Gastroesophageal sphincter (tissue), 4 donors: ENCODE measurements around the gene GPR39. TPM values are rescaled to one million over a fixed set of nuclear protein-coding genes. Genes with fewer than 3 reads are reported as not detected.

Source experiments
- ATAC-seq: fragments of 150-250 bp; one replicate; pipeline ENCODE4 v1.9.1; 2016; ENCODE audit warnings: mild to moderate bottlenecking, moderate library complexity
- H3K27ac ChIP-seq, 4 donors: fragments of 200-600 bp; sonication (generic) in 3 of 4; 1 replicate in 3 of 4; 2 replicates in 1 of 4; pipeline ENCODE4 v1.5.1; 2016 to 2019
- H3K27me3 ChIP-seq: fragments of 200-600 bp; sonication (generic); one replicate; pipeline ENCODE4 v1.5.1; 2019
- H3K36me3 ChIP-seq, 2 donors: fragments of 200-600 bp; sonication (generic); one replicate each; pipeline ENCODE4 v1.5.1; 2019; ENCODE audit warnings: control low read depth in 1 of 2
- H3K4me1 ChIP-seq, 3 donors: fragments of 200-600 bp; sonication (generic); 1 replicate in 2 of 3; 2 replicates in 1 of 3; pipeline ENCODE4 v1.5.1; 2016 to 2019; ENCODE audit warnings: control low read depth in 2 of 3
- H3K4me3 ChIP-seq, 2 donors: fragments of 200-600 bp; sonication (generic); one replicate each; pipeline ENCODE4 v1.5.1; 2019; ENCODE audit warnings: mild to moderate bottlenecking in 1 of 2, moderate library complexity in 1 of 2
- H3K9me3 ChIP-seq, 3 donors: fragments of 200-600 bp; sonication (generic); one replicate each; pipeline ENCODE4 v1.5.1; 2017 to 2019; ENCODE audit warnings: control low read depth in 2 of 3
- CTCF ChIP-seq, 4 experiments: fragments of 200-600 bp in 2 of 4; fragments of 450-650 bp in 2 of 4; sonication (generic) in 1 of 4; IDR thresholded peaks; one replicate each; pipeline ENCODE4 v1.5.1; 2017 to 2019; ENCODE audit warnings: antibody characterized with exemption in 4 of 4, mild to moderate bottlenecking in 2 of 4, moderate library complexity in 2 of 4
- EP300 ChIP-seq: sonication (generic); formaldehyde crosslinking; IDR thresholded peaks from one replicate; pipeline ENCODE4 v1.6.1; 2017; ENCODE audit warnings: antibody characterized with exemption, mild to moderate bottlenecking
- POLR2A ChIP-seq, 2 donors: fragments of 450-650 bp; IDR thresholded peaks; one replicate each; pipeline ENCODE4 v1.6.1; 2017; ENCODE audit warnings: antibody characterized with exemption in 2 of 2, mild to moderate bottlenecking in 2 of 2, moderate library complexity in 1 of 2
- POLR2AphosphoS5 ChIP-seq: sonication (generic); formaldehyde crosslinking; IDR thresholded peaks from one replicate; pipeline ENCODE4 v1.6.1; 2017; ENCODE audit warnings: antibody characterized with exemption
- WGBS, 2 donors: methylation state at CpG; one replicate each; pipeline ENCODE4 v1.1.5; 2018; ENCODE audit warnings: low coverage in 1 of 2; 5-methylcytosine and 5-hydroxymethylcytosine counted together
- total RNA-seq, 4 donors: library from RNA; depleted of rRNA; stranded (reverse); fragments of >200 nt; gene quantifications; one replicate each; pipeline ENCODE4 v1.1.0, GENCODE V29; 2016

GPR39 gene
- total RNA-seq, 4 donors from 2014 or later: 0.46 to 2.6 (median 0.69) TPM; not detected in 1

DNA sequence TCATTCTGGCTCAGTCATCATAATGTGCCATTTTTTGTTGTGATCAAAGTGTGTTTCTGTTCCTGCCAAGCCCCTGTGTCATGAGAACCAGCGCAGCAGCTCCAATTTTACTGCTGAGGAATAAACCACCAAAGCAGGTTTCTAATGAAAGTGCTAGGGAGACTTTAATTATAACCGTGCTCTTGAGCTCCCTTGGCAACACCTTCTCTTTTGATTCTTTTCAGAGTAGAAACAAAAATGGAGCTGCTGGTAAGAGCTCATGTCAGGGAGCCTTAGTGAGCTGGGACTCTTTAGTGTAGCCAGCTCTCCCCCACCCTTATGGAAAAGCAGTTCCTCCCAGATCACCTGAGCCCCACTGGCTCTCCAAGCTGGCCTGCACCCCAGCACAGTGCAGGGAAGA lies 179.1 kb downstream of the GPR39 start:
- Histone ChIP-seq H3K27ac (no peak overlapping the region), H3K27me3 (peaks cover 12% of the 10 kb centered on the region), H3K4me1 (no peaks in the 10 kb centered on the region), H3K36me3 (no peaks in the 10 kb centered on the region), H3K9me3 (peaks cover 0 to 14% (median 0%) of the 10 kb centered on the region in 3 donors), H3K4me3 (no peak overlapping the region)
- WGBS, 2 donors: 84% methylated on average over 2 of the region's 2 CpGs; no CpG with 5 or more reads in 1 of the 2 donors
- no peak for TF ChIP-seq POLR2A (IDR thresholded peaks at IDR 0.05)
- no peak for TF ChIP-seq EP300
- TF ChIP-seq POLR2AphosphoS5: no peak
- TF ChIP-seq CTCF (IDR thresholded peaks at IDR 0.05): no peak
- no peak for ATAC-seq

- no peak for TF ChIP-seq CTCF (IDR thresholded peaks at IDR 0.05)
- Histone ChIP-seq H3K4me3 (no peak overlapping the region), H3K36me3 (no peaks in the 10 kb centered on the region), H3K4me1 (no peaks in the 10 kb centered on the region), H3K27me3 (peaks cover 12% of the 10 kb centered on the region), H3K9me3 (peaks cover 0 to 14% (median 0%) of the 10 kb centered on the region in 3 donors), H3K27ac (no peak overlapping the region)
- ATAC-seq: no peak
Observed at GRCh38 chr2:132597166-132597565, 180.6 kb downstream of the GPR39 start.

DNA sequence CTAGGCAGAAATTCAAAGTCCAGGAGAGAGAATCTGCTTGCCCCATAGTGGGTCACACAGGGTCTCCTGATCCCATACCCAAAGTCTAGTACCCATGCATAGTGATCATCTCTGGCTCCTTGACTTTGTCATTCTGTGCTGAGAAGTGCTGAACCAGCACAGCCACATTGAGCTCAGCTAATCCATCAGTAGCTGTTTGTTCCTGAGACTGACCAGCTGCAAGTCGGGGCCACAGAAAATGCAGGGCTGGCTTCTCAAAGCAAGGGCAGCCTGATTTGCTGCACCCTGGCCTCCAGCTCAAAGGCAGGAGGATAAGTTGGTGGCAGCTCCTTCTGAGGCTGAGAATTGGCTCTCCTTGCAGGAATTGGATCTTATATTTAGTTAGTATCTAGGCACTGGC lies 181.2 kb downstream of the GPR39 start:
- peaks cover 12% of the 10 kb centered on the region for H3K27me3 ChIP-seq
- TF ChIP-seq POLR2A (IDR thresholded peaks at IDR 0.05) (no peak), CTCF (IDR thresholded peaks at IDR 0.05) (no peak), EP300 (no peak), POLR2AphosphoS5 (no peak)
- ATAC-seq: no peak
- no peak overlapping the region for H3K27ac ChIP-seq
- H3K36me3 ChIP-seq: no peaks in the 10 kb centered on the region
- peaks cover 0 to 14% (median 0%) of the 10 kb centered on the region in 3 donors for H3K9me3 ChIP-seq
- no peak overlapping the region for H3K4me3 ChIP-seq
- no peaks in the 10 kb centered on the region for H3K4me1 ChIP-seq
- WGBS, 2 donors: 100% methylated on average over 1 of the region's 1 CpG

DNA sequence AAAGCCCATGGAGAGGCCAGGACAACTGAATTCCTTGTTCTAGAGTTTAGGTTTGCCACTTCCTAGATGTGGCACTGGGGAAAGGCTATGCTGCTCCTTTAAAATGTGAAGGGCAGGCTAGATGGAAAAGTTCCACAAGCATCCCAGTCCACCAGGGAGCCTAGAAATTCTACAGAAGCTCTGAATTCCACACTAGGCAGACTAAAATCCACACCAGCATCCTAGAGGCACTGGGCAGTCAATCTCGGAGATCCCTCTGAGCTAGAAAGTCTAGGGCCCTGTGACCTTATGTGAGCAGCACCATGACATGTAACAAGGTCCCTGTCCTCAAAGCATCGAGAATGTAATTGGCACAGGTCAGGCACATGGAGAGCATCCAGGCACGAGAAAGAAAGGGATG lies 181.9 kb downstream of the GPR39 start:
- H3K27me3 ChIP-seq: peaks cover 12% of the 10 kb centered on the region
- 50 to 80% methylated on average over 1 of the region's 3 CpGs for WGBS, 2 donors
- no peaks in the 10 kb centered on the region for H3K36me3 ChIP-seq
- peaks cover 0 to 14% (median 0%) of the 10 kb centered on the region in 3 donors for H3K9me3 ChIP-seq
- ATAC-seq: no peak
- H3K4me1 ChIP-seq: no peaks in the 10 kb centered on the region
- H3K27ac ChIP-seq: no peak overlapping the region
- no peak overlapping the region for H3K4me3 ChIP-seq
- no peak for TF ChIP-seq POLR2AphosphoS5
- no peak for TF ChIP-seq POLR2A (IDR thresholded peaks at IDR 0.05)
- no peak for TF ChIP-seq EP300
- TF ChIP-seq CTCF (IDR thresholded peaks at IDR 0.05): no peak

DNA sequence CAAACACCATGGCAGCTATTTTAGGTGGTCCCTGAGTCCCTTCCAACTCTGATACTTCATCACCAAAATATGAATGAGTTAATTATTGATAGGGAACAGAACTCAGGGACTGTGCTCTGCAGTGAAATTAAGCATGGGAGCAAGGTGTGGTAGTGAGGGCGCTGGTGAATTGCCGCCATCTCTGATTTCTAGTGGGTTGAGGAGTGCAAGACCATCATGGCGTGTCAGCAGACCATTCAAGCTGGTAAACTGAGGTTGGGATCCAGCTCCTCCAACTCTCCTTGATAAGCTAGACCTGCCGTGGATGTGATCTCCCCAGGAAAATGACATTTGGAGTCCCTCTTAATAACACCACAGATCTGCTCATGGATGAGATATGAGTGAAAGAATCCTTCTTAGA lies 183.0 kb downstream of the GPR39 start:
- TF ChIP-seq CTCF (IDR thresholded peaks at IDR 0.05): no peak
- TF ChIP-seq EP300: no peak
- no peak for TF ChIP-seq POLR2A (IDR thresholded peaks at IDR 0.05)
- TF ChIP-seq POLR2AphosphoS5: no peak
- ATAC-seq: no peak
- 82 to 100% methylated on average over 2 of the region's 4 CpGs for WGBS, 2 donors
- Histone ChIP-seq H3K4me1 (no peaks in the 10 kb centered on the region), H3K27ac (no peak overlapping the region), H3K36me3 (no peaks in the 10 kb centered on the region), H3K9me3 (peaks cover 0 to 14% (median 0%) of the 10 kb centered on the region in 3 donors), H3K4me3 (no peak overlapping the region), H3K27me3 (peaks cover 12% of the 10 kb centered on the region)
